Fibroblast of pulmonary artery (primary cell): Measurements from ENCODE around the gene GRID2.
A peak's percentile ranks its signal among the peaks of the same experiment; 100 is the strongest.

Experiments
- DNase-seq: peaks from one replicate; pipeline ENCODE4 v3.0.0-alpha.2; 2010; ENCODE audit warnings: low read depth
- H3K4me3 ChIP-seq: replicated peaks from 2 replicates; pipeline ENCODE4 v1.5.1; 2011; ENCODE audit warnings: low read depth, mild to moderate bottlenecking, control low read depth, low read length, moderate library complexity
- TF ChIP-seq, protein P1 (sequence below): IDR thresholded peaks from 2 replicates; pipeline ENCODE4 v1.5.1; 2011; ENCODE audit warnings: mild to moderate bottlenecking, control low read depth, low read length, inconsistent platforms; ENCODE audit errors: missing control alignments

GRID2 gene

DNA sequence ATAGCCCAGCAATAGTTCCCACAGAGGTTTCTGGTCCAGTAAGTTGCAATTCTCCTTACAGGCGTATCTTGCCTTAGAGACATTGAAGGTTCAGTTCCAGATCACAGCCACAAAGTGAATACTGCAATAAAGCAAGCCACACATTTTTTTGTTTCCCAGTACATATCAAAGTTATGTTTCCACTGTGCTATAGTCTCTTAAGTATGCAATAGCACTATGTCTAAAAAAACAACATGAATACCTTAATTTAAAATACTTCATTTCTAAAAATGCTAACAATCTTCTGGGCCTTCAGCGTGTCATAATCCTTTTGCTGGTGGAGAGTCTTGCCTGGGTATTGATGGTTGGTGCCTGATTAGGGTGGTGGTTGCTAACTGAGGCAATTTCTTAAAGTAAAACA is 659.1 kb downstream of the GRID2 start:
- H3K4me3 ChIP-seq: no peak overlapping the region
- DNase-seq: no peak
- TF ChIP-seq, protein P1, sequence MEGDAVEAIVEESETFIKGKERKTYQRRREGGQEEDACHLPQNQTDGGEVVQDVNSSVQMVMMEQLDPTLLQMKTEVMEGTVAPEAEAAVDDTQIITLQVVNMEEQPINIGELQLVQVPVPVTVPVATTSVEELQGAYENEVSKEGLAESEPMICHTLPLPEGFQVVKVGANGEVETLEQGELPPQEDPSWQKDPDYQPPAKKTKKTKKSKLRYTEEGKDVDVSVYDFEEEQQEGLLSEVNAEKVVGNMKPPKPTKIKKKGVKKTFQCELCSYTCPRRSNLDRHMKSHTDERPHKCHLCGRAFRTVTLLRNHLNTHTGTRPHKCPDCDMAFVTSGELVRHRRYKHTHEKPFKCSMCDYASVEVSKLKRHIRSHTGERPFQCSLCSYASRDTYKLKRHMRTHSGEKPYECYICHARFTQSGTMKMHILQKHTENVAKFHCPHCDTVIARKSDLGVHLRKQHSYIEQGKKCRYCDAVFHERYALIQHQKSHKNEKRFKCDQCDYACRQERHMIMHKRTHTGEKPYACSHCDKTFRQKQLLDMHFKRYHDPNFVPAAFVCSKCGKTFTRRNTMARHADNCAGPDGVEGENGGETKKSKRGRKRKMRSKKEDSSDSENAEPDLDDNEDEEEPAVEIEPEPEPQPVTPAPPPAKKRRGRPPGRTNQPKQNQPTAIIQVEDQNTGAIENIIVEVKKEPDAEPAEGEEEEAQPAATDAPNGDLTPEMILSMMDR: no peak

DNA sequence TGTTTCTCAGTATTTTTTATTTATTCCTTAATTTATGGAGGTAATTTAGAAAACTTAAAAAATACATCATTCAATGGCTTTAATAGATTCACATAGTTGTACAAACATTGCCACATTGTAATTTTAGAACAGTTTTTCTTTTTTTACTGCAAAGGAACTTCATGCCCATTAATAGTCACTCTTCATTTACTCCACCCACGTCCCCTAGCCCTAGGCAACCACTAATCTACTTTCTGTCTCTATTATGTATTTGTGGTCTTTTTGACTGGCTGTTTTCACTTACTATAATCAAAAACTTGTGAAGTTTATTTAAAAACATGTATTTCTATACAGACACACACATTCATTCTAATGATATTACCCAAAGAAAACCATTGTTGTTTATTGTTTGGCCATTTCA is 664.8 kb downstream of the GRID2 start:
- TF ChIP-seq, protein P1: no peak
- H3K4me3 ChIP-seq: no peak overlapping the region
- no peak for DNase-seq

DNA sequence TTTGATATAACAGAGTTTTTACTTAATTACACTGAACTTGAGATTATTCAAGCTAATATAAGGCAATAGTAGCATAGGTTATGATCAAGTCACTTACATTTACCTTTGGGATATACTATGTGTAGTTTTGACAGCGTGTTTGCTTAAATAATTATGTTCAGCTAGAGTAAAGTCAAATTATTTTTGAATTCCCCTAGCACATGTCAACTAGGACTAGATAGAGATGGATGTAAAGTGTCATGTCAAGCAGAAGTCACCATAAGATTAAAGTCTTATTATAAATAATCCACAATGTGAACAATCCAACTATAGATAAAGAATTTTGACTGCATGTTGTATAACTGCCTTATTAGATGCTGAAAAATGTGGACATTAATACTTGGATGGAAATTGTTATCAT is 665.2 kb downstream of the GRID2 start:
- TF ChIP-seq, protein P1: no peak
- no peak for DNase-seq
- no peak overlapping the region for H3K4me3 ChIP-seq

DNA sequence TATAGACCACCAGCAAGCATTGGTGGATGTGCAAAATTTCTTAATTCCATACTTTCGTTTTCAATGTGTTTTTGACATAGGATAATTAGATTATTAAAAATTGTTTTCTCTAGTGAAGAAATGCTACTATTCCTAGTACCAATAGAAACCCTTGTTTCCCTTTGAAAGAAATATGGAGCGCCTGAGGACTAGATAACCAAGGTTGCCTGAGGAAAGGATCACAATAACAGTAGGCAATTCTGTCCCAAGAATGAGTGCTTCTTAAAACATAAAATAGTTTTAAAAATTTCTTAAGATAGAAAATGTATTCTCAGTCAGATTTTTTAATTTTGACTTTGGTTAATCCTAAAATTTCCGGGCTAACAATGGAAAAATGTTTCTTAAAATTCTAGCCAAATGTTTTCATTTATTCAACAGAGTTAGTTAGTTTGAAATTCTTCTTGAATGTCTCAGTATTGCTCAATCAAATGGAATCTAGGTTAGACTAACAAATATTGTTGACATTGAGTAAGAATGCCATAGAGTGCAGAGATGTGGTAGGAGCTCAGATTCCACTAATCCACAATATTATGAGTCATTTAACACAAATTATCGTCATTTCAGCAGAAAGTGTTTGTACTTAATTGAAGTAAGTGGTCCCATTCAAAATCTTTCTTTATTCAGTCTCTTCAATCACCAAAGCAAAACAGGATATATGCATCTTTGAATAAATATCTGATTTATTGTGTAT is 666.0 kb downstream of the GRID2 start:
- no peak overlapping the region for H3K4me3 ChIP-seq
- TF ChIP-seq, protein P1: no peak
- DNase-seq: peak; percentile 95

DNA sequence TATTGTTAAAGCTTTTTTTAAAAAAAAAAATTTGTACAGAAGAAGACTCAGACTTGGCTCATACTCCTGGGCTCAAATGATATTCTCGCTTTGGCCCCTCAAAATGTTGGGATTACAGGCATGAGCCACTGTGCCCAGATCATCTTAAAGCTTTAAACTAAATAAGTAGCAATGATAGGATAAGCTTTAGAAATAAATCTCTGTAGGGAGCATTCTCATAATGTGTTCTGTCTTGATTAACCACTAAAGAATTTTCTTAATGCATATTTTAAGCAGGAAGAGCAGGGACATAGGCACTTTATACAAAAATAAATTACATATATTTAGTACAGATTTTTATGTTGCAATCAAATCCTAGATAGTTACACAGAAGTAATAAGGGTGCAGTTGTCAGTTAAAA is 667.2 kb downstream of the GRID2 start:
- peak; percentile 1 for DNase-seq
- no peak overlapping the region for H3K4me3 ChIP-seq
- TF ChIP-seq, protein P1: no peak

DNA sequence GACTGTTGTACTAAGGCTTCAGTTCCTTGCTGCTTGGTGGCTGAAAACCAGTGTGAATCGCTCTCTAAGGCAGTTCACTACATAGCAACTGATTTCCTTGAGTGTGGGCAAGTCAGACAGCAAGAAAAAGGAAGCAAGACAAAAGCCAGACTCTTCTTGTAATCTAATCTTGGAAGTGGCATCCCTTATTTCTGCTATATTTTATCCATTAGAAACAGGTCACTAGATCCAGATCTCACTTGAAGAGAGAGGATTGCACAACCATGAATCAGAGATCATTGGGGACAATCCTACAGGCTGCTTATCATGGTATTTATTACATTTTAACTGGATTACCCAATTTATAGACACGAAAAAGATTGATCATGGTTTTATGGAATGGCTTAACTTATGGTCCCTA is 684.5 kb downstream of the GRID2 start:
- DNase-seq: no peak
- TF ChIP-seq, protein P1: no peak
- no peak overlapping the region for H3K4me3 ChIP-seq

DNA sequence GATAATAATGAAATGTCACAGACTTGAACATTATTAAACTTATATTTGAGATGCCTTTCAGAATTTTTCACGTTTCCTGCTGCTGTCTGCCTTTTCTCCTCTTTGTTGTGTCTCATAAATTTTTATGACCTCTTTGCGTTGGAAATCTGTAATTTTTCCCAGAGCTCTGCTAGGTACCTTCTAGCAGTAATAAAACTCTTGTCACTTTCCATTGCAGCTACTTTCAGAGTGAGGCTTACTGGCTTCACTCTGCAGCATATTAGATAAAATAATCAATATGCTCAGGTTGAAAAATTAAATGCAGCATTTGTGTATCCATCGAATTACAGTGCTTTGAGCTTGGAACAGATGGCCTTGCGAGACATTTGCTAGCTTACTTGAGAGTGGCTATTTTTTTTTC is 689.0 kb downstream of the GRID2 start:
- no peak for DNase-seq
- TF ChIP-seq, protein P1: no peak
- no peak overlapping the region for H3K4me3 ChIP-seq
